T1000 (cell line): ENCODE results near the gene PCDH9.

Experiments used
- DNase-seq: peaks from one replicate; lab custom pipeline; 2025; ENCODE audit warnings: mixed read lengths; lab: John Stamatoyannopoulos, UW

The PCDH9 gene

GRCh38 chr13:66459143-66459542 lies 771.0 kb downstream of the PCDH9 start:
- no peak for DNase-seq

- DNase-seq = no peak
Measured at GRCh38 chr13:66446413-66446812, 783.7 kb downstream of the PCDH9 start.

DNA sequence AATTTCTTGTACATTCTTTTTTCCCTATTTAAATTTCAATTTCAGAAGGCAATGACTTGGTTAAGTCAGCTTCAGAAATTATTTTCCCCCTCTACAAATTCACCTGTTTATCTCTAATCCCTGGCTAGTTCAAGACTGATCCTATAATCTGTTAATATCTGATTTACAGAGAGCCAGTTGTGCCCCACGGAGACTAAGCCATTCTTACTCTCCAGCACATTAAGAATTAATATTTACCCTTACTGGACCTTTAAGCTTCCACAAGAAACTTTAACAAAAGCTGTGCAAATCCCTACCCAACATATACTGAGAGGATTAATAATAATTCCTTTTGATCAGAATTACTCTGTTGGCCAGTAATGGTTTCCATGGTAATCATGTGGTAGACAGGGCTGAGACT lies 786.2 kb downstream of the PCDH9 start:
- DNase-seq = no peak

- no peak for DNase-seq
Measured at GRCh38 chr13:66440938-66441337, 789.2 kb downstream of the PCDH9 start.

DNA sequence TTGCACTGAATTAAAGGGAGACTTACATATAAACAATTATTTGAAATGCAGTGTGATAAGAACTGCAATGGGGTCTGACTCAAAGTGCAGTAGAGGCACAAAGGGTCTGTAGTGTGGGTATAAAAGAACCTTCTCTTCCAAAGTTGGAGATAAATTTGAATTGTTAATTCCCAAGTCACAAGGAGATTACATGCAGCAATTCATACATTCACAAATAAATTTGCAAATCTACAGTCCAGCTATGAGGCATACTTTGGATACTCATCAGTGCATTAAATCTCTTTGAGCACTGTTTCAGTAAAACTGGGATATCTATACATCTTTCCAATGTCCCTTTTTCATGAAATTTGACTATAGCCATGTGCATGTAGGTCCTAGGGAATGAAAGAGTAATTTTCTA lies 799.4 kb downstream of the PCDH9 start:
- DNase-seq = no peak

DNA sequence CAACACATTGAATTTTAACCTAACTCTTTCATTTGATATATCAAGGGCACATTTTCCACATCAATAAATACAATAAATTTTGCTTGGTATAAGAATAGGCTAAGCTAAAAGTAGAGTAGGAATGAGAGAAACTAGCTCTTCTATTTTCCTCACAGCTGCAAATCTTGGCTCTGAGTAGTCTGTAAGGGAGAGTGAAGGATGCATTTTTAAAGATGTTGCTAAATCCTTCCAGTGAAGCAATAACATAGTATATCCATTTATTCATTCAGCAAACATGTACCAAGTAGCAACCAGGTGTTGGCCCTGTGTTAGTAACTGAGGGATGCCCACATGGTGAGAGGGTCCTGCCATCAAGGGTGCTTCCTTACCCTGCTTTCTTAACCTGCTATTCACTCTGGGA lies 799.9 kb downstream of the PCDH9 start:
- no peak for DNase-seq

- no peak for DNase-seq
Measured at GRCh38 chr13:66429156-66429555, 801.0 kb downstream of the PCDH9 start.

DNA sequence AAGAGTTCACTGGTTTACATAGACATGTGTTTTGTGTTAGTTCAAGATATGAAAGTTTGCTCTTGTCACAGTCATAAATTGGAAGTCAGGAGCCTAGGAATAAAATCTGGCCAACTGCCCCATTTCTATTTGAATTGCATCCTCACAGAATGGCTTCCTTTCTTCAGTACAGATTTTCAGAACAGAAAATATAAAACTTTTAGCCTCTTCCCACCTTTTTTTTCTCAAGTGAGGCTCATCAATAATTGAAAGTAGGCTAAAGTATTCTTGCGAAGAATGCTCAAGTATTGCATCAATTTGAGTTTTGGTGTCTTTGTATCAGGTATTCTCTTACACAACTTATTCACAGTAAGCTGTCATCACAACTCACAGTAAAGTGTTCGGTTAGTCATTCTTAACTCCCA lies 802.7 kb downstream of the PCDH9 start:
- DNase-seq = no peak

DNA sequence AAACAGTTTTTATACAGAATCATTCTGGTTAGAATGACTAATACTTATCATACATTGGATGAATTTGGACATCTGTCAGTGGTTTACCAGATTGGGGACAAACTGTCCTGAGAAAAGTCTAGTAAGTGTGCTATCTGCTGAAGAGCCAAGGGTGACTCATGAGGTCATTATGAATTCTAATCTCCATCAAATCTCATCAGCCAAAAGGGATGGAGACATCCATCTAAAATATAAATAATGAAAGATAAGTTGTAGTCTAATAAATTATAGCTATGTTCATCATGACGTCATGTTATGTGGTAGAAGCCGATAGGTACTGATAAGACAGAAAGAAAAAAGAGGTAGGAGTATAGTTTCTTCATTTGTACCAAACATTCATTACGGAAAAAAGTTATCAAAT lies 804.4 kb downstream of the PCDH9 start:
- no peak for DNase-seq

- DNase-seq = no peak
Measured at GRCh38 chr13:66424422-66424821, 805.7 kb downstream of the PCDH9 start.

- no peak for DNase-seq
Measured at GRCh38 chr13:66415444-66415843, 814.7 kb downstream of the PCDH9 start.

DNA sequence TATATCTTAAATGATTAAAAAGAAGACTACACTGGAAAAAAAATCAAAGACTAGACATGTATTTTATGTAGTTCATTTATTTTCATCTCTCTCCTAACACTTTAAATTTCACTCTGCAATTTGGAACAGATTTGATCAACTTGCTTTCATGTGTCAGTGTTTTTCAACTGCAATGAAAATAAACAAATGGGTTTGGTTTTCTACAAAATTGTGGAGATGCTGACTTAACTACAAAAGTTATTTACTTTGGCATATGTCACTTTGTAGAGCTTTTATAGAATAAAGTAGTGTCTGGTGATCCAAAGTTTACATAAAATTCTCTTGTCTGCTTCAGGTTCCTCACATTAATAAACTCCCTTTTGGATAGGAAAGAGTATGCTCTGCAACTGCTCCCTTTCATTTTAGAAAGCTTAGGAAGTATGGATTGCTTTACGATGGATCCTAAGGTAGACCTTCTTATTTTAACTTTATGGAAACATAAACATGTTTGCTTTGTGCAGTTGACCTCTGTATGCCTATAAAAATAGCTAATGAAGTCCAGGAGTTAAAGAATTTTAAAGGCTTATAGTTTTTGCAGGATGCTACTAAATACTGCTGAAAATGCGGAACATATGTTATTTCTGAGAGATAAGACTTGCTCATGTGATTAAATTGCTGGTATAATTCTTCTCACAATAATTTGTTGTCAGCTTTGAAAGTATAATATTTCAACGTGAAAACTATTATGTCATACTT lies 815.9 kb downstream of the PCDH9 start:
- no peak for DNase-seq

- DNase-seq = no peak
Measured at GRCh38 chr13:66410314-66410713, 819.8 kb downstream of the PCDH9 start.

GRCh38 chr13:66409542-66409941 lies 820.6 kb downstream of the PCDH9 start:
- no peak for DNase-seq

- DNase-seq = no peak
Measured at GRCh38 chr13:66407128-66407527, 823.0 kb downstream of the PCDH9 start.

GRCh38 chr13:66405908-66406802 lies 824.0 kb downstream of the PCDH9 start:
- DNase-seq = peak; percentile 1

DNA sequence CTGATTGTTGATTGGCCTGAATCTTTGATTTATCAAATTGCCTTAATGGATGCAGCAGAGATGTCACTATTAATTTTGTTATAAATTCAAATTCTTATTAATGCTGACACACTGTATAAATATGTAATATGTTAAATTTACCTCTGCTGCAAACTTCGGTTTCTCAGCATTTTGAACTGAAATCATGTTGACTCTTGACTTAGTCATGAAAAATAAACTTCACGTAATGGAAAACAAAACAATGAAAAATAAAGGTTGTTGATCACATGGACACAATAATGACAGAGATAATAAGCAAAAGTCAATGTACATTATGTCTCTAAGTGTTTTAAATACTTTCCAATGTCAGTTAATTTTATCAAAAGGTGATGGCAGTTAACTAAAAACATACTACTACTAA lies 827.6 kb downstream of the PCDH9 start:
- DNase-seq = no peak

- no peak for DNase-seq
Measured at GRCh38 chr13:66402066-66402465, 828.1 kb downstream of the PCDH9 start.

- no peak for DNase-seq
Measured at GRCh38 chr13:66400292-66400691, 829.8 kb downstream of the PCDH9 start.

DNA sequence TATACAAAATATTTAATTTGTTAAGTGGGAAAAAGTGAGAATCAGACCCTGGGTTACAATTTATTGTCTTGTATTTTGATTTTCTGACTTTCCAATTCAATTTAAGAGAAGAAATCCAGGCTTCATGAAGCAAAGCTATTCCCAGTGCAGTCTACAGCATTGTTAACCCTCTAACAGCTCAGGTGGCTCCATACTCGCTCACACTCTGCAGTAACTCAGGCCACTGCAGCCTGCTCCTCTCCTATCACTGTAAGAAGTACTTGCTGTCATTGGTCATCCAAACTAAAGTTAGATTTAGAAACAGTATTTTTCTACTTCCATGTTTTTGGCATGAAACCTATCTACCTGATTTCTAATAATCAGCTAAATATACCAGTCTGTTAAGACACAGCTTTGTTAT lies 830.3 kb downstream of the PCDH9 start:
- DNase-seq = no peak

DNA sequence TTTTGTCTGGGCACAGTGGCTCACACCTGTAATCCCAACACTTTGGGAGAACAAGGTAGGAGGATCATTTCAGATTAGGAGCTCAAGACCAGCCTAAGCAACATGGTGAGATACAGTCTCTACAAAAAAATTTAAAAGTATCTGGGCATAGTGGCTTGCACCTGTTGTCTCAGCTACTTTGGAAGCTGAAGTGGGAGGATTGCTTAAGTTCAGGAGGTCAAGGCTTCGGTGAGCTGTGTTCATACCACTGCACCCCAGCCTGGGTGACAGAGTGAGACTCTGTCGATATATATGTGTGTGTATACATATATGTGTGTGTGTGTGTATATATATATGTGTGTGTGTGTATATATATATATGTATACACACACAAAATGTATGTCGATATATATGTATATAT lies 833.0 kb downstream of the PCDH9 start:
- no peak for DNase-seq

DNA sequence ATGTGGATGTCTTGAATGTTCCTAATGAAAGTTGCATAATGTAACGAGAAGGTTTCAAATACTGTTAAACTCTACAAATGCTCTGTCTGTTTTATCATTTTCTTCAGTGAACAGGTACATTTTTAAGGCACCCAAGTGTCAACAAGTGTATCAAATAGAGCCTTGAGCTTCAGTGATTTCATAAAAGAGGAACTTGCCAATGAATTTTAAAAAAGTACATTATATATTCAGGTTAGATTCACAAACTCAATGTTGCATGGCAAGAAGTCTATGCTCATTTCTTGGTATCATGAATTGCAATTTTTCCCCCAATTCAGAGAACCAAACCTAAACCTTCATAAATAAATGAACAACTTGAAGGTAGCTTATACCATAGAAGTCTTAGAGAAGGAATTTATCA lies 838.8 kb downstream of the PCDH9 start:
- no peak for DNase-seq

DNA sequence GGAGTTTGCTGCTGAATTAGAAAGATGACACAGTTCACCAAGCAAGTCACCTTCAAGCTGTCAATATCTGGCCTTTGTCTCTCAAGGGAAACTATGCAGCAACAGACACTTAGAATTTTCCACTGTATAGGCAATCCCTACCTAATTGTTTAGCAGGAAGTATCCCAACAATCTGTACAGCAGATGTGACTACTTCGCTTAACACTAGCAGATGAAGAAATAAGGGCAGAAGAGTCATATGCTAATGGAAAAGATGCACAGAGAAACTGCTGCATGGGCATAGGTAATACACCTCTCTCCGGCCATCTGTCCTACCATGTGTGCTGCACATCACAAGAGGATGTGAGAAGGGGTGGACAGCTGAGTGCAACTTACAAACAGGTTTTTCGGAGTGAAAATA lies 851.2 kb downstream of the PCDH9 start:
- DNase-seq = no peak
